HepG2 (cell line): ENCODE data around the gene CACNA1I. TPM values are rescaled to one million over a fixed set of nuclear protein-coding genes. Genes with fewer than 3 reads are reported as not detected.

ENCODE experiments used
- ATAC-seq: fragments of 200-7000 bp; cut with Tn5 transposase; 3 replicates; pipeline ENCODE4 v1.9.1; 2020; ENCODE audit warnings: mild to moderate bottlenecking, moderate library complexity
- BruUV-seq: library from RNA; stranded (reverse); fragments of 400-500 nt; replicated peaks from 2 replicates; lab custom pipeline; 2021; lab: Mats Ljungman, UMichigan
- CTCF ChIA-PET: fragments of 300-600 bp; formaldehyde crosslinking; extraction: SDS; loops from one replicate; lab custom pipeline; 2021; ENCODE audit warnings: low total read pairs, inconsistent platforms, low intra/inter-chr PET ratio; lab: Yijun Ruan, JAX
- POLR2A ChIA-PET: fragments of 350-600 bp; sonication (Branson Sonifier 250); formaldehyde crosslinking; loops from one replicate; lab custom pipeline; 2020; ENCODE audit warnings: antibody characterized with exemption, inconsistent platforms; lab: Yijun Ruan, JAX
- DNase-seq: peaks from one replicate; pipeline ENCODE4 v3.0.0-alpha.2; 2015; ENCODE audit warnings: low spot score
- FAIRE-seq: peaks from 3 replicates; lab custom pipeline; 2011; peaks lifted over from hg19 to GRCh38; lab: Jason Lieb, UNC
- H2AFZ ChIP-seq: one replicate; pipeline ENCODE4 v1.6.1; 2011; ENCODE audit warnings: low read length, inconsistent platforms
- H3K27ac ChIP-seq: fragments of 300-600 bp; 3 replicates; pipeline ENCODE4 v1.8.0; 2011; ENCODE audit warnings: mixed run types, mild to moderate bottlenecking, mixed read lengths, low read length, inconsistent platforms; ENCODE audit not compliant: insufficient read depth; ENCODE audit errors: extremely low read length
- H3K27me3 ChIP-seq, 2 experiments: fragments of 200-600 bp in 1 of 2; 2 replicates in 1 of 2; 3 replicates in 1 of 2; pipeline versions ENCODE4 v1.6.0 to v1.8.0; 2011; ENCODE audit warnings: low read length in 2 of 2, mild to moderate bottlenecking in 2 of 2, moderate library complexity in 2 of 2, inconsistent platforms in 1 of 2; ENCODE audit not compliant: insufficient read depth in 2 of 2, control insufficient read depth in 1 of 2
- H3K36me3 ChIP-seq, 2 experiments: fragments of 200-600 bp in 1 of 2; replicated peaks in 1 of 2; 2 replicates in 1 of 2; 3 replicates in 1 of 2; pipeline versions ENCODE4 v1.5.1 to v1.8.0; 2011; ENCODE audit warnings: low read length in 2 of 2, inconsistent platforms in 1 of 2; ENCODE audit not compliant: insufficient read depth in 2 of 2, control insufficient read depth in 1 of 2
- H3K4me1 ChIP-seq: 2 replicates; pipeline ENCODE4 v1.5.1; 2012; ENCODE audit warnings: low read length, inconsistent platforms; ENCODE audit not compliant: insufficient read depth
- H3K4me2 ChIP-seq: 2 replicates; pipeline ENCODE4 v1.6.0; 2011; ENCODE audit warnings: low read depth, low read length, inconsistent platforms
- H3K4me3 ChIP-seq, 3 experiments: fragments of 200-600 bp in 1 of 3; sonication (generic), shearing (Covaris generic) in 1 of 3; replicated peaks in 1 of 3; 2 replicates each; pipeline ENCODE4 v1.5.1; 2011 to 2016; ENCODE audit warnings: low read length in 3 of 3, inconsistent platforms in 2 of 3, low read depth in 2 of 3, mild to moderate bottlenecking in 2 of 3, control low read depth in 1 of 3, mixed read lengths in 1 of 3; ENCODE audit not compliant: insufficient read depth in 1 of 3
- H3K79me2 ChIP-seq: one replicate; pipeline ENCODE4 v1.6.1; 2011; ENCODE audit warnings: low read length, inconsistent platforms; ENCODE audit not compliant: insufficient read depth
- H3K9ac ChIP-seq: 2 replicates; pipeline ENCODE4 v1.6.0; 2011; ENCODE audit warnings: mild to moderate bottlenecking, low read depth, low read length, inconsistent platforms; ENCODE audit not compliant: insufficient read depth
- H3K9me3 ChIP-seq: 2 replicates; pipeline ENCODE4 v1.5.1; 2012; ENCODE audit warnings: mild to moderate bottlenecking, low read length
- H4K20me1 ChIP-seq: 2 replicates; pipeline ENCODE4 v1.6.0; 2011; ENCODE audit warnings: inconsistent platforms, mild to moderate bottlenecking, low read length, moderate library complexity; ENCODE audit not compliant: insufficient read depth
- CBX5 ChIP-seq: sonication (generic); formaldehyde crosslinking; IDR thresholded peaks from 2 replicates; pipeline ENCODE4 v1.4.0; 2020; ENCODE audit warnings: missing genetic modification reagents, borderline replicate concordance
- FOXK2 ChIP-seq: fragments of 450-650 bp; IDR thresholded peaks from 2 replicates; pipeline ENCODE4 v1.6.1; 2016
- GTF2F1 ChIP-seq: fragments of 150-350 bp; IDR thresholded peaks from 2 replicates; pipeline ENCODE4 v1.6.1; 2014; ENCODE audit warnings: low read length
- MIXL1 ChIP-seq: IDR thresholded peaks from 2 replicates; pipeline ENCODE4 v1.6.1; 2016
- SOX5 ChIP-seq: IDR thresholded peaks from 2 replicates; pipeline ENCODE4 v1.6.1; 2016; ENCODE audit warnings: borderline replicate concordance
- ZNF772 ChIP-seq: sonication (generic); formaldehyde crosslinking; IDR thresholded peaks from 2 replicates; pipeline ENCODE4 v1.5.0; 2020; ENCODE audit warnings: mild to moderate bottlenecking, missing genetic modification reagents
- WGBS: methylation state at CpG from one replicate; pipeline ENCODE4 v1.1.6; 2017; ENCODE audit warnings: low lambda C conversion rate; 5-methylcytosine and 5-hydroxymethylcytosine counted together
- in situ Hi-C: cut with HindIII; loops from 2 replicates; pipeline ENCODE4 v1.10.0; 2017; ENCODE audit warnings: low pct_unique_long_range_greater_than_20kb; ENCODE audit not compliant: extremely low pct_ligation_motif_present
- intact Hi-C: fragments of 100-400 bp; cut with micrococcal nuclease; formaldehyde crosslinking; loops from one replicate; pipeline ENCODE4 v1.10.0; 2022; ENCODE audit not compliant: unreplicated experiment
- polyA plus RNA-seq, 8 experiments: library from polyadenylated mRNA; depleted of rRNA in 3 of 8; stranded (reverse) in 7 of 8; unstranded in 1 of 8; fragments of >200 nt; fragmentation: Illumina TruSeq in 4 of 8; extraction: Trizol in 4 of 8; gene quantifications; 2 replicates each; pipeline versions ENCODE4 v1.2.1 to v1.2.3, GENCODE V29; 2011 to 2016; ENCODE audit warnings: low read depth in 4 of 8, missing spikeins in 1 of 8, mixed read lengths in 1 of 8; ENCODE audit not compliant: insufficient read depth in 1 of 8
- total RNA-seq, 5 experiments: library from RNA; depleted of rRNA; stranded (reverse); fragments of >200 nt; fragmentation: Illumina TruSeq; extraction: Trizol; gene quantifications; 2 replicates each; pipeline ENCODE4 v1.2.3, GENCODE V29; 2016; ENCODE audit warnings: low read depth in 1 of 5
- TF ChIP-seq, protein P1 (sequence below): sonication (generic); formaldehyde crosslinking; IDR thresholded peaks from 2 replicates; pipeline ENCODE4 v1.9.0; 2021; ENCODE audit warnings: mild to moderate bottlenecking, missing genetic modification reagents
- TF ChIP-seq, protein P2 (sequence below): sonication (generic); formaldehyde crosslinking; IDR thresholded peaks from 2 replicates; pipeline ENCODE4 v1.4.0; 2020; ENCODE audit warnings: missing genetic modification reagents, borderline replicate concordance
- TF ChIP-seq, protein P3 (sequence below): sonication (generic); formaldehyde crosslinking; IDR thresholded peaks from 2 replicates; pipeline ENCODE4 v1.4.0; 2020; ENCODE audit warnings: missing genetic modification reagents

The CACNA1I gene
- total and polyA plus RNA-seq, 2 of the 13 experiments (the other 11 are each of a cell fraction or from before 2014, with no cell fraction given): not detected

DNA sequence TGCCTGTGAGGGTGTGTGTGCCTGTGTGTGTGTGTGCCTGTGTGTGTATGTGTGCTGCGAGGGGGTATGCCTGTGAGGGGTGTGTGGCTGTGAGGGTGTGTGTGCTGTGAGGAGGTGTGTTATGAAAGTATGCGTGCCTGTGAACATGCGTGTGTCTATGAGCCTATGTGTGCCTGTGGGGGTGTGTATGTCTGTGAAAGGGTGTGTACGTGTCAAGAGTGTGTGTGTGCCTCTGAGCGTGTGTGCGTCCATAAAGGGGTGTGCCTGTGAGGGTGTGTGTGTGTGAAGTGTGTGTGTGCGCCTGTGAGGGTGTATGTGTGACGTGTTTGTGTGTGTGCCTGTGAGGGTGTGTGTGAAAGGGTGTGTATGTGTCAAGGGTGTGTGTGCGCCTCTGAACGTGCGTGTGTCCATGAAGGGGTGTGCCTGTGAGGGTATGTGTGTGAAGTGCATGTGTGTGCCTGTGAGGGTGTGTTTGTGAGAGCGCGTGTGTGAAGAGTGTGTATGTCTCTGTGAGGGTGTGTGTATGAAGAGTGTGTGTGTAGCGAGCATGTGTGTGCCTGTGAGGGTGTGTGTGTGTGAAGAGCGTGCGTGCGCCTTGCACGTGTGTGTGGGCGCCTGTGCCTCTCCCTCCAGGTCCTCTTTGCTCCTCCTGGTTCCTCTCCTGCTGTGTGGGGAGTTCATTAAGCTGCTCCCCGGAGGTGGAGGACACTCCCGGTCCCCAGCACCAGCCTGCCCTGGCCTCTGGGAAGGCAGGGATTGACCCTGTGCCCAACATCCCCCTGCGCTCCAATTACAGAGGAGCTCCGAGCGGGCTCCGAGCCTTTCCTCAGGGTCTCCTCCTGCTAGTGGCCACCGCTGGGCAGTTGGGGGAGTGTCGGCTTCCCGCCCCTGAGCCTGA lies 53.3 kb downstream of the CACNA1I start:
- in situ Hi-C loops (no loop called here), intact Hi-C loops (no loop called here)
- Histone ChIP-seq H3K4me3 (no peak overlapping the region), H4K20me1 (no peaks in the 10 kb centered on the region), H3K9ac (no peak overlapping the region), H3K4me1 (no peaks in the 10 kb centered on the region), H3K27ac (no peak overlapping the region), H2AFZ (no peak overlapping the region), H3K9me3 (no peaks in the 10 kb centered on the region), H3K27me3 (peaks cover 2 to 16% of the 10 kb centered on the region in 2 experiments; a peak in 3 of 5 replicates), H3K4me2 (no peak overlapping the region), H3K79me2 (no peaks in the 10 kb centered on the region), H3K36me3 (no peaks in the 10 kb centered on the region)
- DNase-seq (no peak), FAIRE-seq (no peak), ATAC-seq (peak; percentile 20; the same call in 2 of the 3 replicates)
- BruUV-seq: no TSS peak
- CTCF ChIA-PET: interaction anchor here (1.4 kb wide), 1 partner anchor 401 kb away, joined by 9 read pairs; no protein-coding TSS in a partner anchor
- WGBS: 62% methylated on average over 22 of the region's 28 CpGs
- POLR2A ChIA-PET: interaction anchor here (0.9 kb wide), 1 partner anchor 420 kb away, joined by 3 read pairs; no protein-coding TSS in a partner anchor
- TF ChIP-seq MIXL1 (no peak), FOXK2 (0 out of 2 replicates have a peak, but pooled peaks have one; percentile 6), CBX5 (CRISPR knock-in tag) (no peak), GTF2F1 (no peak), ZNF772 (CRISPR knock-in tag) (no peak), SOX5 (no peak)
- TF ChIP-seq, protein P1, sequence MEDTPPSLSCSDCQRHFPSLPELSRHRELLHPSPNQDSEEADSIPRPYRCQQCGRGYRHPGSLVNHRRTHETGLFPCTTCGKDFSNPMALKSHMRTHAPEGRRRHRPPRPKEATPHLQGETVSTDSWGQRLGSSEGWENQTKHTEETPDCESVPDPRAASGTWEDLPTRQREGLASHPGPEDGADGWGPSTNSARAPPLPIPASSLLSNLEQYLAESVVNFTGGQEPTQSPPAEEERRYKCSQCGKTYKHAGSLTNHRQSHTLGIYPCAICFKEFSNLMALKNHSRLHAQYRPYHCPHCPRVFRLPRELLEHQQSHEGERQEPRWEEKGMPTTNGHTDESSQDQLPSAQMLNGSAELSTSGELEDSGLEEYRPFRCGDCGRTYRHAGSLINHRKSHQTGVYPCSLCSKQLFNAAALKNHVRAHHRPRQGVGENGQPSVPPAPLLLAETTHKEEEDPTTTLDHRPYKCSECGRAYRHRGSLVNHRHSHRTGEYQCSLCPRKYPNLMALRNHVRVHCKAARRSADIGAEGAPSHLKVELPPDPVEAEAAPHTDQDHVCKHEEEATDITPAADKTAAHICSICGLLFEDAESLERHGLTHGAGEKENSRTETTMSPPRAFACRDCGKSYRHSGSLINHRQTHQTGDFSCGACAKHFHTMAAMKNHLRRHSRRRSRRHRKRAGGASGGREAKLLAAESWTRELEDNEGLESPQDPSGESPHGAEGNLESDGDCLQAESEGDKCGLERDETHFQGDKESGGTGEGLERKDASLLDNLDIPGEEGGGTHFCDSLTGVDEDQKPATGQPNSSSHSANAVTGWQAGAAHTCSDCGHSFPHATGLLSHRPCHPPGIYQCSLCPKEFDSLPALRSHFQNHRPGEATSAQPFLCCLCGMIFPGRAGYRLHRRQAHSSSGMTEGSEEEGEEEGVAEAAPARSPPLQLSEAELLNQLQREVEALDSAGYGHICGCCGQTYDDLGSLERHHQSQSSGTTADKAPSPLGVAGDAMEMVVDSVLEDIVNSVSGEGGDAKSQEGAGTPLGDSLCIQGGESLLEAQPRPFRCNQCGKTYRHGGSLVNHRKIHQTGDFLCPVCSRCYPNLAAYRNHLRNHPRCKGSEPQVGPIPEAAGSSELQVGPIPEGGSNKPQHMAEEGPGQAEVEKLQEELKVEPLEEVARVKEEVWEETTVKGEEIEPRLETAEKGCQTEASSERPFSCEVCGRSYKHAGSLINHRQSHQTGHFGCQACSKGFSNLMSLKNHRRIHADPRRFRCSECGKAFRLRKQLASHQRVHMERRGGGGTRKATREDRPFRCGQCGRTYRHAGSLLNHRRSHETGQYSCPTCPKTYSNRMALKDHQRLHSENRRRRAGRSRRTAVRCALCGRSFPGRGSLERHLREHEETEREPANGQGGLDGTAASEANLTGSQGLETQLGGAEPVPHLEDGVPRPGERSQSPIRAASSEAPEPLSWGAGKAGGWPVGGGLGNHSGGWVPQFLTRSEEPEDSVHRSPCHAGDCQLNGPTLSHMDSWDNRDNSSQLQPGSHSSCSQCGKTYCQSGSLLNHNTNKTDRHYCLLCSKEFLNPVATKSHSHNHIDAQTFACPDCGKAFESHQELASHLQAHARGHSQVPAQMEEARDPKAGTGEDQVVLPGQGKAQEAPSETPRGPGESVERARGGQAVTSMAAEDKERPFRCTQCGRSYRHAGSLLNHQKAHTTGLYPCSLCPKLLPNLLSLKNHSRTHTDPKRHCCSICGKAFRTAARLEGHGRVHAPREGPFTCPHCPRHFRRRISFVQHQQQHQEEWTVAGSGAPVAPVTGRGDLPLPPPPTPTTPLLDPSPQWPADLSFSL (CRISPR knock-in tag): peak; percentile 51; the same call in 1 of the 2 replicates
- TF ChIP-seq, protein P2, sequence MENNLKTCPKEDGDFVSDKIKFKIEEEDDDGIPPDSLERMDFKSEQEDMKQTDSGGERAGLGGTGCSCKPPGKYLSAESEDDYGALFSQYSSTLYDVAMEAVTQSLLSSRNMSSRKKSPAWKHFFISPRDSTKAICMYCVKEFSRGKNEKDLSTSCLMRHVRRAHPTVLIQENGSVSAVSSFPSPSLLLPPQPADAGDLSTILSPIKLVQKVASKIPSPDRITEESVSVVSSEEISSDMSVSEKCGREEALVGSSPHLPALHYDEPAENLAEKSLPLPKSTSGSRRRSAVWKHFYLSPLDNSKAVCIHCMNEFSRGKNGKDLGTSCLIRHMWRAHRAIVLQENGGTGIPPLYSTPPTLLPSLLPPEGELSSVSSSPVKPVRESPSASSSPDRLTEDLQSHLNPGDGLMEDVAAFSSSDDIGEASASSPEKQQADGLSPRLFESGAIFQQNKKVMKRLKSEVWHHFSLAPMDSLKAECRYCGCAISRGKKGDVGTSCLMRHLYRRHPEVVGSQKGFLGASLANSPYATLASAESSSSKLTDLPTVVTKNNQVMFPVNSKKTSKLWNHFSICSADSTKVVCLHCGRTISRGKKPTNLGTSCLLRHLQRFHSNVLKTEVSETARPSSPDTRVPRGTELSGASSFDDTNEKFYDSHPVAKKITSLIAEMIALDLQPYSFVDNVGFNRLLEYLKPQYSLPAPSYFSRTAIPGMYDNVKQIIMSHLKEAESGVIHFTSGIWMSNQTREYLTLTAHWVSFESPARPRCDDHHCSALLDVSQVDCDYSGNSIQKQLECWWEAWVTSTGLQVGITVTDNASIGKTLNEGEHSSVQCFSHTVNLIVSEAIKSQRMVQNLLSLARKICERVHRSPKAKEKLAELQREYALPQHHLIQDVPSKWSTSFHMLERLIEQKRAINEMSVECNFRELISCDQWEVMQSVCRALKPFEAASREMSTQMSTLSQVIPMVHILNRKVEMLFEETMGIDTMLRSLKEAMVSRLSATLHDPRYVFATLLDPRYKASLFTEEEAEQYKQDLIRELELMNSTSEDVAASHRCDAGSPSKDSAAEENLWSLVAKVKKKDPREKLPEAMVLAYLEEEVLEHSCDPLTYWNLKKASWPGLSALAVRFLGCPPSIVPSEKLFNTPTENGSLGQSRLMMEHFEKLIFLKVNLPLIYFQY (CRISPR knock-in tag): no peak
- TF ChIP-seq, protein P3, sequence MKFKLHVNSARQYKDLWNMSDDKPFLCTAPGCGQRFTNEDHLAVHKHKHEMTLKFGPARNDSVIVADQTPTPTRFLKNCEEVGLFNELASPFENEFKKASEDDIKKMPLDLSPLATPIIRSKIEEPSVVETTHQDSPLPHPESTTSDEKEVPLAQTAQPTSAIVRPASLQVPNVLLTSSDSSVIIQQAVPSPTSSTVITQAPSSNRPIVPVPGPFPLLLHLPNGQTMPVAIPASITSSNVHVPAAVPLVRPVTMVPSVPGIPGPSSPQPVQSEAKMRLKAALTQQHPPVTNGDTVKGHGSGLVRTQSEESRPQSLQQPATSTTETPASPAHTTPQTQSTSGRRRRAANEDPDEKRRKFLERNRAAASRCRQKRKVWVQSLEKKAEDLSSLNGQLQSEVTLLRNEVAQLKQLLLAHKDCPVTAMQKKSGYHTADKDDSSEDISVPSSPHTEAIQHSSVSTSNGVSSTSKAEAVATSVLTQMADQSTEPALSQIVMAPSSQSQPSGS (CRISPR knock-in tag): no peak
